ENCODE measurements around the gene RASSF4. TPM values are rescaled to one million over a fixed set of nuclear protein-coding genes. Genes with fewer than 3 reads are reported as not detected.

RASSF4 gene
- total RNA-seq, 1 experiment from 2014 or later: 11.5 TPM

- H3K9me3 Mint-ChIP-seq: no peaks in the 10 kb centered on the region
- Histone ChIP-seq H3K9ac (ENCODE audit: extremely low read depth, insufficient read length, low read length) (no peak overlapping the region), H3K14ac (ENCODE audit: insufficient read depth, low read length) (no peak overlapping the region), H3K27me3 (ENCODE audit: insufficient read depth, low read length) (no peaks in the 10 kb centered on the region), H4K5ac (ENCODE audit: insufficient read length, low read depth, low read length) (no peak overlapping the region), H3K4me1 (ENCODE audit: insufficient read depth, low read length) (peaks cover 7% of the 10 kb centered on the region), H3K23me2 (ENCODE audit: insufficient read length, low read depth, low read length, poor library complexity, severe bottlenecking) (no peaks in the 10 kb centered on the region), H3K18ac (ENCODE audit: insufficient read length, low read depth, low read length) (no peak overlapping the region), H3K79me1 (ENCODE audit: insufficient read depth, low read depth, low read length, poor library complexity, severe bottlenecking) (no peaks in the 10 kb centered on the region), H4K20me1 (ENCODE audit: control insufficient read depth, insufficient read depth, insufficient read length) (no peaks in the 10 kb centered on the region), H3K9me3 (ENCODE audit: control insufficient read depth, low read depth, low read length) (no peaks in the 10 kb centered on the region), H3K27ac (ENCODE audit: insufficient read length, low read depth, low read length) (no peak overlapping the region), H2BK15ac (ENCODE audit: low read depth, low read length) (no peak overlapping the region), H3K4ac (ENCODE audit: low read depth, low read length) (no peak overlapping the region), H2AK5ac (ENCODE audit: insufficient read length, low read length) (no peak overlapping the region), H2BK12ac (ENCODE audit: insufficient read length, low read depth, low read length) (no peak overlapping the region), H4K91ac (ENCODE audit: insufficient read length, low read depth, low read length) (no peak overlapping the region), H2BK20ac (ENCODE audit: low read depth, low read length, poor library complexity, severe bottlenecking) (no peak overlapping the region), H2BK5ac (ENCODE audit: insufficient read length, low read length) (no peak overlapping the region), H4K8ac (replicated peaks; ENCODE audit: insufficient read length, low read depth, low read length) (no peak overlapping the region), H3K79me2 (ENCODE audit: insufficient read depth, low read length) (no peaks in the 10 kb centered on the region), H3K4me2 (ENCODE audit: insufficient read depth, insufficient read length, low read length) (no peak overlapping the region), H3K23ac (ENCODE audit: insufficient read length, low read depth, low read length) (no peak overlapping the region), H3T11ph (ENCODE audit: low read length) (no peak overlapping the region), H3K56ac (ENCODE audit: insufficient read length, low read depth, low read length) (no peak overlapping the region), H2BK120ac (ENCODE audit: low read depth, low read length, poor library complexity, severe bottlenecking) (no peak overlapping the region), H2AFZ (ENCODE audit: low read length) (no peak overlapping the region)
- no peaks in the 10 kb centered on the region; the same call in 1 of the 2 replicates for H3K27me3 Mint-ChIP-seq (ENCODE audit: low read depth)
- no peak overlapping the region for H3K27ac Mint-ChIP-seq
- no CpG with 5 or more reads among the region's 7 CpGs for WGBS (ENCODE audit: extremely low coverage, insufficient read length, low lambda C conversion rate)
- no peak overlapping the region for H3K4me3 Mint-ChIP-seq
- DNase-seq: no peak
- H3K36me3 Mint-ChIP-seq (ENCODE audit: insufficient read depth in 1 of 3, low read depth in 3 of 3): peaks cover 2 to 14% (median 6%) of the 10 kb centered on the region in 3 experiments; a peak in 6 of 7 replicates
- no peak for TF ChIP-seq CTCF (conservative IDR thresholded peaks at IDR 0.05)
- peaks cover 28 to 29% of the 10 kb centered on the region in 2 experiments for H3K4me1 Mint-ChIP-seq
Observed at GRCh38 chr10:44951576-44952226, 7.9 kb upstream of the RASSF4 start.
